Amniotic stem cell (primary cell): Measurements from ENCODE around the gene ZNF436.
"Not testable (repeated sequence)": the region's sequence is repeated elsewhere in the genome, so short reads cannot be mapped to it uniquely, and the experiment has no call there.

ENCODE experiments used
- DNase-seq: peaks from one replicate; lab custom pipeline; 2025; lab: John Stamatoyannopoulos, UW

Gene ZNF436

GRCh38 chr1:23366598-23366997, 3.0 kb downstream of the ZNF436 start:
- DNase-seq, result no peak

DNA sequence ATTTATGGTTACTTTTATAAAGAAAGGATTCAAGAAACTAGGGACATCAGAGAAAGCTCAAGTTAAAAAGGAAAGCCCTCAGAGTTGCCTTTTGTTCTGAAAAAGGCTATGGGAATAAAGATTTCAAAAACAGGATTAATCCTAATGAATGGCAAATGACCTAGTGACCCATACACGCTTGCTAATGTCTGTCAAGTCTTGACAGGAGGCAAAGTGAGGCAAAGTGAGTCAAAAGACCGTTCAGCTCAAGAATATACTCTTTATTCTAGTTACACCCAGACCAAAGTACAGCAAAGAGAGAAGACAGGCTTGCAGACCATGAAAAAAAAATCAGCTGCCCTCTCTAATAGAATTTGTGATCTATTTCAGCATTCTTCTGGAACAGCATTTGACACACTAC, 3.5 kb downstream of the ZNF436 start:
- DNase-seq, result no peak

DNA sequence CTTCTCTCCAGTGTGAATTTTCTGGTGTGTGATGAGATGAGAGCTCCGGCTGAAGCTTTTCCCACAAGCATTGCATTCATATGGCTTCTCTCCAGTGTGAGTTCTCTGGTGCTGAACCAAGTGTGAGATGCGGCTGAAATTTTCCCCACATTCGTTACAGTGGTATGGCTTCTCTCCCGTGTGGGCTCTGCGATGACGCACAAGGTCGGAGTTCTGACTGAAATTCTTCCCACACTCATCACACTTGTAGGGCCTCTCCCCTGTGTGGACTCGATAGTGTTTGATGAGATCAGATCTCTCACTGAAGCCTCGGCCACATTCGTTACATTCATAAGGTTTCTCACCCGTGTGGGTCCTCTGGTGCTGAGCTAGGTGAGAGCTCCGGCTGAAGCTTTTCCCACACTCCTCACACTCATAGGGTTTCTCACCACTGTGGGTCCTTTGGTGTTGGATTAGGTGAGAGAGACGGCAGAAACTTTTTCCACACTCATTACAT, 7.4 kb downstream of the ZNF436 start:
- no peak for DNase-seq

- DNase-seq, result no peak
Measured at GRCh38 chr1:23358310-23358875, 11.2 kb downstream of the ZNF436 start.

- DNase-seq, result no peak
Measured at GRCh38 chr1:23357138-23357908, 12.3 kb downstream of the ZNF436 start.

- no peak for DNase-seq
Measured at GRCh38 chr1:23356471-23357137, 13.0 kb downstream of the ZNF436 start.

- DNase-seq, result no peak
Measured at GRCh38 chr1:23354245-23354644, 15.4 kb downstream of the ZNF436 start.

DNA sequence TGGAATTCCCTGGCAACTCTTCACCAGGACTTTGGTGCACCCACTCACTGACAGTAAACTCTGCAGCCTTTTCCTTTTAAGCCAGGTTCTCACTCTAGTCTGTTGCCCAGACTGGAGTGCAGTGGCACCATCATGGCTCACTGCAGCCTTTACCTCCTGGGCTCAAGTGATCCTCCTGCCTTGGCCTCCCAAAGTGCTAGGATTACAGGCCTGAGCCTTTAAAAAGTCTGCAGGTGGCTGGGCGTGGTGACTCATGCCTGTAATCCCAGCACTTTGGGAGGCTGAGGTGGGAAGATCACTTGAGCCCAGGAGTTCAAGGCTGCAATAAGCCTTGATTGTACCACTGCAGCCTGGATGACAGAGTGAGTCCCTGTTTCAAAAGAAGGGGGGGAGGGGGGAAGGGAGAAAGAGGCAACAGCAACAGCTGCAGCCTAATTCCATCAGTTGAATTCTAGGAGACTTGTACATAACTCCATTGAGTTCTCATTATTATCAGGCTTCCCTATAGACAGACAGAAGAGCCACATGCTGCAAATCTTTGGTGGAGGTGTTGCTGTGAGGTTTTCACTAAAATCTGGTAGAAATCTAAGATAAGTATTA, 17.4 kb downstream of the ZNF436 start:
- DNase-seq, result no peak

DNA sequence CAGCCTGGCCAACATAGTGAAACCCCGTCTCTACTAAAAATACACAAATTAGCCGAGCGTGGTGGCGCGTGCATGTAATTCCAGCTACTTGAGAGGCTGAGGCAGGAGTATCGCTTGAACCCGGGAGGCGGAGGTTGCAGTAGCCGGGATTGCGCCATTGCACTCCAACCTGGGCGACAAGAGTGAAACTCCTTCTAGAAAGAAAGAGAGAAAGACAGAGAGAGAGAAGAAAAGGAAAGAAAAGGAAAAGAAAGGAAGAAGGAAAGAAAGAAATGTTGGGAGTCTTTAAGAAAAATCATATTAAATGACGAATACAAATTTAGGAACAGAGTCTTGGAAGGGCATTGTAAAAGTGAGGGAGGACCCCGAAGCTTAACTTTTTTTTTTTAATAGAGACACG, 23.7 kb downstream of the ZNF436 start:
- no peak for DNase-seq

- DNase-seq, result no peak
Measured at GRCh38 chr1:23344987-23345472, 24.6 kb downstream of the ZNF436 start.

GRCh38 chr1:23344111-23344986, 25.3 kb downstream of the ZNF436 start, which contains the start of gene HNRNPR:
Gene HNRNPR, minus strand, starts transcription at chr1:23344284. Its CDS starts 3,276 bp downstream, at chr1:23341008.
- DNase-seq, result peak; percentile 99

DNA sequence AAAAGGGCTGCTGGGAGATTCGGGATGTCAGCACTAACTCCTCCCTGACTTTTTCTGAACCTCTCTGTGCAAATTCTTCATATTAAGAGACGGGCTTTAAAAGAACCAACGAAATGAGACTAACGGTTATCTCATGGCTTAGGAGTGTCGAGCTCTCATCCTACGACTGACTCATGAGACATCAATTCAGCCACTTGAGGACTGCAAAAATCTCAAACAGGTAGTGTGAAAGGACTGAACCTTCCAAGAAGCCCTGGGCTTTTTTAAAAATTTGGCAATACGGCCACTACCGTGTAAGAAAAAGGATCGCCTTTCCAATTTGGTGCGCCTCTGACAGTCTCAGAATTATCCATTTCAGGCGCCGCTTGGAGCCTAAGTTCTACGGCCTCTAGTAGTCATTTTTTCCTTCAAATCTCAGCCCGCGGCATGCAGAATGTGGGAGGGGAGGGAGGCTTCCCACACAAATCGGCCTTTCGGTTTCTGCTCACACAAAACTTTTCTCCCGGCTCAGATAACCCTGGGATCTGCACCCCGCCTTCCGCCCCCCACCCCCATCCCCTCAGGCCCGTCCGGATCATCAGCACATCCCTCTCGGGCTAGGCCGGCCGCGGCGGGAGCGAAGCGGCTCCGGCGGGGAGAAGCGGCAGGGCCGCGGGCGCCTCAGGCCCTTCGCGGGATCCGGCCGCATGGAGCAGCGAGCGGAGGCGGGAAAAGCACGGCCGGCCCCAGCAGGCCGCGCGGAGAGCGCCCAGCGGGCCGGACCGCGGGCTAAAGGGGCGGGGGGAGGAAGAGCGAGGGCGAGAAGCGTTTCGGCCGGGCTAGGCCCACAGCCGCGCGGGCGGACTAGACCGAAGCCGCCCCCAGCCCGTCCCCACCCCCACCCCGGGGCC, 26.2 kb downstream of the ZNF436 start:
- peak; percentile 48 for DNase-seq

GRCh38 chr1:23341931-23342692, 27.5 kb downstream of the ZNF436 start:
- no peak for DNase-seq

- DNase-seq, result no peak
Measured at GRCh38 chr1:23339632-23340031, 30.0 kb downstream of the ZNF436 start.

GRCh38 chr1:23337869-23338268, 31.8 kb downstream of the ZNF436 start:
- DNase-seq, result no peak

- no peak for DNase-seq
Measured at GRCh38 chr1:23331713-23332112, 37.9 kb downstream of the ZNF436 start.

GRCh38 chr1:23330846-23331245, 38.8 kb downstream of the ZNF436 start:
- DNase-seq, result no peak

- DNase-seq, result no peak
Measured at GRCh38 chr1:23325393-23325792, 44.2 kb downstream of the ZNF436 start.

DNA sequence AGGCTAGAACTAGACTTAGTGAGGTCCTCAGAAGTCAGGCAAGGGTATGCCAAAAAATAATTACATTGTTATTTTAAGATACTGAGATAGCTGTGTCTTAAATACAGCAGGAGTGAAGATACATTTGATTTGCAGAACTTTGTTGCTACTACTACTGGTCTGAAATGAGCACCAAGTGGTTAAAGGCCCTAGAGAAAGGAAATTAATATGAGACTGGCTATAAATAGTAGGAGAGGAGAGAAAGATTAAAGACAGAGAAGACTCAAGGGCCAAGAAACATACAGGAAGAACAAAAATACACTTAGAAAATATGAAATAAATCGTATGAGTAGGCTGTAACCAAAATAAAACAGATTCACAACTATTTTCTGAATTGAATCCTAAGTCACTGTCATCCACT, 46.9 kb downstream of the ZNF436 start:
- DNase-seq, result no peak

DNA sequence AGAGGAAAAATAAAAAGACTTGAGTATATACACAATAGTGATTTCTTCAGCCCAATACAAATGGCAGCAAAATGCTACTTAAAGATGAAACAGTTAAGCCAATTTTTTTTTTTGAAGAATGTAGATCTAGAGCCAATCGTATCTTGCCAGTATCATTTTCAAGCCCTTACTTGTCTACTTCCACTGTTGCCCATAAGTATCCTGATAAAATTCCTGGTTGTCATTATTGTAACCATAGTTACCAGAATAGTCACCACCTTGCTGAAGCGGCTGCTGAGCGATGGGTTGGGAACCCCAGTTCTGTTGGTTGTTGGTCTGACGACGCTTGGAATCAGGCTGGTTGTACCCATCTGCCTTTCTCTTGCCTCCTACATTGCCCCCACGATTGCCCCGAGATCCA, 59.4 kb downstream of the ZNF436 start:
- DNase-seq, result not testable (repeated sequence)
